IPS DF 4.7 (cell line): ENCODE measurements around the gene PEX7.
"Not testable (repeated sequence)": the region's sequence is repeated elsewhere in the genome, so short reads cannot be mapped to it uniquely, and the experiment has no call there.

Experiments
- DNase-seq: peaks from one replicate; pipeline ENCODE4 v3.0.0-alpha.2; 2013; ENCODE audit warnings: low spot score; ENCODE audit errors: extremely low read depth

The PEX7 gene

DNA sequence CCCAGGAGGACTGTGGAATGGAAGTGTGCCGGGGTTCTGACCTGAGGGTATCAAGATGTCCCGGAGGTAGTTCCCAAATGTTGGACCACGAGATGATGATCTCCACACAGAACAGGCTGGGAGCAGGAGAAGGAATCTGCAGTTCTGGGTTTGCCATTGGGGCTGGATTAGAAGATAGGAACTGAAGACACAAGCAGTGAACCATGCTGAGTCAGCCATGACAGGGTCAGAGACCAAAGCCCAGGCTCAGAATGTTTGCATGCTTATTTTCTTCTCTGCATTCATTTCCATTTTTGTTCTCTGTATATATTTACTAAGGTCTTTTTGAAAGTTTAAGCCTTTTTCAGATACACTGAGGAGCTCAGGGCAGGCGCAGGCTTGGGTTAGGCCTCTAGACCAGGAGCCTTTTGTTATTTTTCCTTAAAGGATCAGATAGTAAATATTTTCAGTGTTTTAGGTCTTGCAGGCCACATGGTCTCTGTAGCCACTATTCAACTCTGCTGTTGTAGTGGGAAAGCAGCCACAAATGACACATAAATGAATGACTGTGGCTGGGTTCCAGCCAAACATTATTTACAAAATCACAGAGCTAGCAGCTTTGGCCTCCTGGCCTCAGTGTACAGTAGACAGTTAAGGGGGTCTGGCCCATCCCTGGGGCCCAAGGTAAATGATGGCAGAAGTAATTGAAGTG, 128.2 kb downstream of the PEX7 start:
- no peak for DNase-seq

DNA sequence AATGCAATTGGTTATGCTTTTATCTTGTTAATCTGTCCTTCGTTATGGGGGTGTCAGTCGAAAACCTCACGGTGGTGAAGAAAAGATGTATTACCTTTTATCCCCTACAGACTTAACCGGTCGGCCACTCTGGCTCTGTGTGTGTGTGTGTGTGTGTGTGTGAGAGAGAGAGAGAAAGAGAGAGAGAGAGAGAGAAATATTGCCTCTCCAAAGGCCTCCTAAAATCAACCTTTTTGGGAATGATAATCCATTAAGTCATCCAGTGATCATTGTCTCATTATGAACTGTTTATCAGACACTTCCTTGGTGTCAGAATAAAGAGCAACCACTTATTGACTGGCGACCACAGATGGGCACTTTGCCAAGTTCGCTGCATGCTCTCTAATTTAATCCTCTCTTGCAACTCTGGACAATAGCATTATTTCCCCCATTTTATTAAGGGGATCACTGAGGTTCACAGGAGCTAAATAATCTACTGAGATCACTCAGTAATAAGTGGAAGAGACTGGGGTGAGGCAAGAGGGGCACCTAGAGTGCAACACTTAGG, 130.4 kb downstream of the PEX7 start:
- no peak for DNase-seq

DNA sequence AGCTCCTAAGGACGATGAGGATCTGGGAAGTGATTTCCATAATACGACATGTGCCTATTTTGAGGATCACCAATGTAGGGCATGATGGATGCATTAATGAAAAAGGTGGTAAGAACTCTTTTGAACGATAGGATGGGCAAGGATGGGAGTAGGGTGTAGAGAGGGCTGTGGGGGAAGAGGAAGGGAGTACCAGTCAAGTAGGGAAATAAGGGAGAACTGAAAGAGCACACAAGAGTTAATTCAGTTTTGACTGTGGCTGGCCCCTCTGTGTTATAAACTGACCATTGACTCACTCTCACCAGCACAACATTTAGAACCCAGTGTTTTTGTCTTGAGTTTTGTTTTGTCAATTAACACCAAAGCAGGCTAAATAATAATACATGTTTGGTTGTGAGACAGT, 132.7 kb downstream of the PEX7 start:
- no peak for DNase-seq

DNA sequence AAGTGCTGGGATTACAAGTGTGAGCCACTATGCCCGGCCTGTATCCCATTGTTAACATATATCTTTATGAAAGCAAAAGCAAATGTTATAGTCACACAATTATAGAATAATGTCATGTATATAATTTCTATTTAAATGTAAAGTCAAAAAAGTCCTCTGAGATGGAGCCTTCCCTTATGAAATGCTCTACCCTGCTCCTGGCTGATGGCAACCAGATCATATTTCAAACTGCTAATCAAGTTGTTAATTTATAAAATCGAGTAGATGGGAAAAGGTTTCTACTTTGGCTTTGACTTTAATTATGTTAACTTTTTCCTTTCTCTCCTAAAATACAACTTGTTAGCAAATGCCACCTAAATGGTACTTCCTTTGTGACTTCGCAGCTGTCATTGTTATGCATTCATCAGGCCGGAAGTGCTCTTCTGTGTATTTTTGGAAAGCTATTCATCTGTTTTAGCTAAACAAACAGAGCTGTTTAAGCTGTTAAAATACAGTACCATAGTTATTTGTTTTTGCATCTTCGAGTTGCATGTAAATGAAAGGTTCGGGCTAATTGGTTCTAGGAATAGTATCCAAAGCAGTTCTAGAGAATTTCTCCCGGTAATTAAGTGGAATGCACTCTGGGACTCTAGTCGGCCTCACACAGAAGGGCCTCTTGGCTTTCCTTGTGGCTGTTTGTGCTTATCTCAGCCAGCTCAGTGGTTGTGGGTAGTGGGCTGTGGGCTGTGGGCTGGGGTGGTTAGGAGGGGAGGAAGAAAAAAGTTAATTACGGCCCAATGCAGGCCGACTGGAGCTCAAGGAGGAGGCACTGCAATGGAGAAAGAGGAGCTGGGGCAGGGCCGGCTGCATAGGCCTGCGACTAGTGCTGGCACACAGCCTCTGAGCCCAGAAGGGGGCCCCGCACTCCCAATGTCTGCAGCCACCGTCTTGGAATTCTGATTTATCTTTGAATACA, 134.5 kb downstream of the PEX7 start:
- DNase-seq: no peak

DNA sequence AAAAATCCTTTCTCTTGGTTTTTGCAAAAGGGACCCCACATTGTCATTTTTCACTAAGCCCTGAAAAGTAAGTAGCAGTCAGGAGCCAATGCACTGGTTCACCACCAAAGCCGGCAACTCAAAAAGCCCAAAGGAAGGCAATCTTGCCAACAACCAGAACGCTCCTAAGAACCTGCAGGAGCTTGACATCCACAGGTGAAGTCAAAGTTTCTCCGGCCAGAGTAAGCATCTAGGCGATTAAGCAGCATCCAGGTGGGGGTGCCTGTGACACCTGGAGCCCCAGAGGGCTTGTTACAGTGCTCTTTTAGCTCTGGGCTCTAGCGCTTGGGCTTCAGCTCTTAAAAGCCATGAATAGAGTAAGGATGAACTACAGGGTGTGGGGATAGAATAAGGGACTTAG, 135.8 kb downstream of the PEX7 start:
- no peak for DNase-seq

DNA sequence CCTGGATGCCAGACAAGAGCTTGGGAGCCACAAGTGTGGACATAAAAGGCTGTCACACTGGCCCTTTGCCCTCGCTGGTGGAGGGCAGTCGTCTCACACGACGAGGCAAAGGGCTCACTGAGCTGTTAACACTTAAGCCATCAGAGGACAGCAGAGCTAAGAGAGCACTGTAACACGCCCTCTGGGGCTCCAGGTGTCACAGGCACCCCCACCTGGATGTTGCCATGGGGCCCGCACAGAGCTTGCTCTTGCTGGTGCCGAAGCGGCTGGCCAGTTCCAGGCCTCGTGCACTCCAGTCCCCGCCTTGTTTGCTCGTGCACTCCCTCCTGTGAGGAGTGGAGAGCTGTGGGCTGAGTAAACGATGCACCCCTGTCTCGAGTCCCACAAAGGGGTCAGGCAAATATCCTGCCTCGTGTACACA, 137.1 kb downstream of the PEX7 start:
- no peak for DNase-seq

DNA sequence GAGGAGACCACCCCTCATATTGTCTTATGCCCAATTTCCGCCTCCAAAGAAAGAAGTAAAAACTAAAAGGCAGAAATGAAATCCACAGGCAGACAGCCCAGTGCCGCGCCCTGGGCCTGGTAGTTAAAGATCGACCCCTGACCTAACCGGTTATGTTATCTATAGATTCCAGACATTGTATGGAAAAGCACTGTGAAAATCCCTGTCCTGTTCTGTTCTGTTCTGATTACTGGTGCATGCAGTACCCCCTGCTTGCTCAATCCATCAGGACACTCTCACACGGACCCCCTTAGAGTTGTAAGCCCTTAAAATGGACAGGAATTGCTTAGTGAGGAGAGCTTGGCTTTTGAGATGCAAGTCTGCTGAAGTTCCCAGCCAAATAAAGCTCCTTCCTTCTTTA, 137.5 kb downstream of the PEX7 start:
- not testable (repeated sequence) for DNase-seq

DNA sequence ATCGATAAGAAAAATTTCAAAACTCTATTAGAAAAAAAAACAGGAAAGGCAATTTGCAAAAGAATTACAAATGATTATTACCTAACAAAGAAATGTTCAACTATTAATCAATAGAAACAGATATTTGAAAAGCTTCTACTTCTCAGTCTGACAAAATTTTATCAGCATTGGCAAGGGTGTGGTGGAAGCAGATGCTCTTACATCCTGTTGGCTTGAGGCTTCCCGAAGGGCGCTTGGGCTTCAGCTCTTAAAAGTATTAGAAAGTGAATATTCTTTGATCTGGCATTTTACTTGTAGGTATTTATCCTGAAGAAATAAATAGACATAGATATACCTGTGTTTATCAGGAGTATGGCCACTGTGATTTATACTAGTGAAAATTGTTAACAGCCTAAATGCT, 138.4 kb downstream of the PEX7 start:
- DNase-seq: no peak

DNA sequence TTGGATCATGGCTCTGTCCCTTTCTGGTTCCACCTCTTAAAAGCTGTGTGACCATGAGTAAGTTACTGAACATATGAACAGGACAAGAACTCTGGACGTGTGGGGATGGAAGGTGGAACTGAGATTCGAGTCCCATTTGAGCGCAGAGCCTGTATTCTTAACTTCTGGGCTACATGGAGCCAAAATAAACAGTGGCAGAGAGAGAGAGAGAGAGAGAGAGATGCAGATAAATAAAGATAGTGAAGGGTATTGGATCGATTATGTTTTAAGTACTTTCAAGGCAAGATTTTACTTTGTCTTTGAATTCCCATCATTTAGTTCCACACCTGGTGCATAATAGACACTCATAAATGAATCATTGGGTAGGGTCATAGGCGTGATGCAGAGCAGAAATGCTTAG, 139.5 kb downstream of the PEX7 start:
- no peak for DNase-seq

DNA sequence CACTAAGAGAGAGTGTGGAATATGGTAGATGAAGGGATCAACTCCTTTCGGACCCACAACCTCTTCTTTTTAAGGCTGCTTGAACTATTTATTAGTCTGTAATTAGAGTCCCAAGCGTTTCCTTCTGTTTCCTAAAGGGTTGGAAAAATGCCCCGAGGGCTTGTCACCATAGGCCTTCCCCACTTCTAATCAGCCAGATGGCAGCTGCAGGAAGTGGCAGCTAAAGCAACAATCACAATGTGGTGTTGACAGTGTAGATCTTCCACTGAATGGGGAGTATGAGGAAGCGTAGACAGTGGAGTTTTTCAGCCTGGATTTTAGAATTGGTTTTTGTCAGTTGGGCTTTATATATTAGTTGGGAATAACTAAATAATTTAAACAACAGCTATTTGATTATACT, 140.3 kb downstream of the PEX7 start:
- no peak for DNase-seq

DNA sequence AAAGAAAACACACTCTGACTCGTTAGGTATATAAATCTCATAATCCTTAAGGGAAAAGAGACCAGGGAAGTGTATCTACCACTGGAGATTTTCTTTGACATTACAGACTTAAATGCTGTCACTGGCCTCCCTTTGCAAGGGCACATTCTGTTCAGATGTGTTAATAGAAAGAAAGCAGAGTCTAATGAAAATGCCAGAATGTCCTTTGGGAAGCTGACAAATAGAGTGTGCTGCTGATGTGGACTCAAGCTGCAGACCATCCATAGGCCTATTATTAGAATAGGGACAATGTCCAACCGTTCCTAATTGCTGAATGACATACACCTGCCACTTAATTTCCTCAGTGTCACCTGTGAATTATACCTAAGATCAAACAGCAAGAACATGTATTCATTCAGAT, 140.9 kb downstream of the PEX7 start:
- DNase-seq: no peak
